Naive thymus-derived CD4-positive, alpha-beta T cell (primary cell): ENCODE results near the gene PDSS2. TPM values are rescaled to one million over a fixed set of nuclear protein-coding genes. Genes with fewer than 3 reads are reported as not detected.

Experiments used
- ATAC-seq: fragments of 150-1000 bp; cut with Tn5 transposase; 2 replicates; pipeline ENCODE4 v1.10.0; 2021; ENCODE audit warnings: mild to moderate bottlenecking, moderate library complexity
- CTCF ChIA-PET: fragments of 350-600 bp; sonication (Branson Sonifier 250); formaldehyde crosslinking; loops from one replicate; lab custom pipeline; 2021; ENCODE audit warnings: antibody characterized with exemption; lab: Charles Lee
- POLR2A ChIA-PET: fragments of 350-600 bp; sonication (Branson Sonifier 250); formaldehyde crosslinking; loops from one replicate; lab custom pipeline; 2021; ENCODE audit warnings: antibody characterized with exemption, inconsistent platforms; lab: Charles Lee
- DNase-seq, 9 donors: peaks; one replicate each; pipeline versions ENCODE4 v3.0.0 to v3.0.0-alpha.2; 2020 to 2022; ENCODE audit warnings: mixed read lengths in 1 of 9
- H3K27ac ChIP-seq: one replicate; pipeline ENCODE4 v1.7.0; 2013; ENCODE audit warnings: mild to moderate bottlenecking, low read depth, low read length, moderate library complexity
- H3K27me3 ChIP-seq, 2 donors: one replicate each; pipeline ENCODE4 v1.7.0; 2013; ENCODE audit warnings: low read length in 2 of 2, mild to moderate bottlenecking in 2 of 2, moderate library complexity in 2 of 2; ENCODE audit not compliant: control insufficient read depth in 2 of 2, insufficient read depth in 2 of 2
- H3K36me3 ChIP-seq, 3 experiments: 1 replicate in 2 of 3; 2 replicates in 1 of 3; pipeline ENCODE4 v1.7.0; 2013; ENCODE audit warnings: low read length in 3 of 3, mild to moderate bottlenecking in 3 of 3, moderate library complexity in 1 of 3; ENCODE audit not compliant: insufficient read depth in 3 of 3, control insufficient read depth in 2 of 3
- H3K4me1 ChIP-seq, 2 donors: one replicate each; pipeline ENCODE4 v1.7.0; 2013; ENCODE audit warnings: low read length in 2 of 2, mild to moderate bottlenecking in 2 of 2, moderate library complexity in 1 of 2; ENCODE audit not compliant: control insufficient read depth in 2 of 2, insufficient read depth in 2 of 2
- H3K4me3 ChIP-seq: 2 replicates; pipeline ENCODE4 v1.7.0; 2013; ENCODE audit warnings: mild to moderate bottlenecking, low read length
- H3K9me3 ChIP-seq, 3 experiments: 1 replicate in 2 of 3; 2 replicates in 1 of 3; pipeline ENCODE4 v1.7.0; 2013; ENCODE audit warnings: low read length in 3 of 3; ENCODE audit not compliant: control insufficient read depth in 2 of 3
- H3K27ac Mint-ChIP-seq, 9 donors: one replicate each; pipeline ENCODE4 v1.8.0; 2020 to 2022; ENCODE audit warnings: mixed read lengths in 9 of 9, mild to moderate bottlenecking in 8 of 9, moderate library complexity in 5 of 9, inconsistent platforms in 2 of 9
- H3K27me3 Mint-ChIP-seq, 5 donors: one replicate each; pipeline ENCODE4 v1.8.0; 2021 to 2022; ENCODE audit warnings: mixed read lengths in 5 of 5, mild to moderate bottlenecking in 1 of 5
- H3K36me3 Mint-ChIP-seq, 5 donors: one replicate each; pipeline ENCODE4 v1.8.0; 2020 to 2022; ENCODE audit warnings: mixed read lengths in 5 of 5, mild to moderate bottlenecking in 3 of 5, inconsistent platforms in 1 of 5
- H3K4me1 Mint-ChIP-seq, 7 donors: one replicate each; pipeline ENCODE4 v1.8.0; 2020 to 2022; ENCODE audit warnings: mixed read lengths in 7 of 7, mild to moderate bottlenecking in 3 of 7, inconsistent platforms in 1 of 7
- H3K4me3 Mint-ChIP-seq, 10 donors: one replicate each; pipeline ENCODE4 v1.8.0; 2020 to 2022; ENCODE audit warnings: mild to moderate bottlenecking in 10 of 10, mixed read lengths in 10 of 10, moderate library complexity in 6 of 10, inconsistent platforms in 2 of 10
- H3K9me3 Mint-ChIP-seq, 11 donors: one replicate each; pipeline ENCODE4 v1.8.0; 2020 to 2022; ENCODE audit warnings: mixed read lengths in 11 of 11, mild to moderate bottlenecking in 4 of 11, inconsistent platforms in 1 of 11, moderate library complexity in 1 of 11
- intact Hi-C, 2 donors: fragments of 100-400 bp; cut with micrococcal nuclease; formaldehyde crosslinking; loops; one replicate each; pipeline ENCODE4 v1.15.1; 2023
- polyA plus RNA-seq, 2 donors: library from polyadenylated mRNA; unstranded; fragments of 300-500 nt; fragmentation: Illumina TruSeq; gene quantifications; one replicate each; pipeline ENCODE4 v1.2.3, GENCODE V29; 2021
- total RNA-seq, 6 experiments: library from RNA in 5 of 6; stranded (reverse) in 5 of 6; gene quantifications; 1 replicate in 5 of 6; 2 replicates in 1 of 6; pipeline ENCODE4 v1.2.3 and lab custom pipeline; 2021 to 2026

PDSS2 gene
- total and polyA plus RNA-seq, 7 experiments from 2014 or later, result 12.0 to 16.6 (median 12.4) TPM

GRCh38 chr6:107114926-107115694 is 344.3 kb downstream of the PDSS2 start, which contains the start of gene BEND3:
Gene BEND3 (minus strand): TSS chr6:107115515. CDS start chr6:107099285, 16,230 bp downstream.
- ChIA-PET POLR2A (interaction anchor here (0.5 kb wide), 1 partner anchor 837 kb away, joined by 3 read pairs; no protein-coding TSS in a partner anchor), CTCF (interaction anchor here (0.7 to 1.0 kb wide), 2 partner anchors 11 to 85 kb away, joined by 3 read pairs; no protein-coding TSS in a partner anchor)
- Histone ChIP-seq H3K36me3 (no peaks in the 10 kb centered on the region), H3K9me3 (no peaks in the 10 kb centered on the region), H3K4me1 (peaks cover 14% of the 10 kb centered on the region in 2 donors), H3K27ac (no peak within 1 kb of the TSS), H3K27me3 (no peaks in the 10 kb centered on the region), H3K4me3 (peak within 1 kb of the TSS; percentile 63)
- H3K36me3 Mint-ChIP-seq, result no peaks in the 10 kb centered on the region
- intact Hi-C loops, result loop anchor here (1.0 to 10.0 kb wide), 13 partner anchors 54 to 1150 kb away; partner anchors contain the start of genes MTRES1 (in 2 of the 2), ATG5 (in 1 of the 2), PDSS2 (in 1 of the 2) and QRSL1 (in 1 of the 2)
- peak within 1 kb of the TSS; percentile 78 to 90 (median 86) for H3K4me3 Mint-ChIP-seq
- peaks cover 8 to 21% (median 18%) of the 10 kb centered on the region in 7 donors for H3K4me1 Mint-ChIP-seq
- peaks cover 0 to 22% (median 7%) of the 10 kb centered on the region in 5 donors for H3K27me3 Mint-ChIP-seq
- H3K27ac Mint-ChIP-seq, result peak within 1 kb of the TSS in 3 of 9 donors; percentile 24 to 73 (median 63)
- H3K9me3 Mint-ChIP-seq, result peaks cover 0 to 2% (median 0%) of the 10 kb centered on the region in 11 donors
- DNase-seq (peak; percentile 4 to 58 (median 35)), ATAC-seq (peak; percentile 38)

GRCh38 chr6:107114213-107114925 is 345.0 kb downstream of the PDSS2 start:
- Mint-ChIP-seq H3K36me3 (no peaks in the 10 kb centered on the region), H3K9me3 (peaks cover 0 to 2% (median 0%) of the 10 kb centered on the region in 11 donors), H3K4me3 (peak overlapping the region; percentile 71 to 88 (median 85)), H3K27me3 (peaks cover 0 to 22% (median 7%) of the 10 kb centered on the region in 5 donors), H3K27ac (peak overlapping the region in 5 of 9 donors; percentile 49 to 77 (median 63)), H3K4me1 (peaks cover 8 to 21% (median 18%) of the 10 kb centered on the region in 7 donors)
- no peak overlapping the region for H3K27ac ChIP-seq
- ChIA-PET POLR2A (no interaction called here), CTCF (interaction anchor here (0.8 kb wide), 1 partner anchor 14 kb away, joined by 3 read pairs; no protein-coding TSS in a partner anchor)
- no peaks in the 10 kb centered on the region for H3K9me3 ChIP-seq
- intact Hi-C loops, result loop anchor here (1.0 to 10.0 kb wide), 11 partner anchors 54 to 1150 kb away; partner anchors contain the start of genes MTRES1 (in 2 of the 2), ATG5 (in 1 of the 2), QRSL1 (in 1 of the 2) and RTN4IP1 (in 1 of the 2)
- peak overlapping the region; percentile 32 for H3K4me3 ChIP-seq
- no peaks in the 10 kb centered on the region for H3K27me3 ChIP-seq
- peaks cover 14% of the 10 kb centered on the region in 2 donors for H3K4me1 ChIP-seq
- peak; percentile 88 for ATAC-seq
- H3K36me3 ChIP-seq, result no peaks in the 10 kb centered on the region
- DNase-seq, result peak; percentile 39 to 85 (median 67)

GRCh38 chr6:107110200-107110599 is 349.2 kb downstream of the PDSS2 start:
- no peak overlapping the region for H3K27ac ChIP-seq
- H3K4me3 ChIP-seq, result no peak overlapping the region
- H3K27me3 ChIP-seq, result no peaks in the 10 kb centered on the region
- no peaks in the 10 kb centered on the region for H3K36me3 ChIP-seq
- H3K4me1 ChIP-seq, result peaks cover 4 to 8% of the 10 kb centered on the region in 2 donors
- no peaks in the 10 kb centered on the region for H3K9me3 ChIP-seq
- Mint-ChIP-seq H3K27me3 (no peaks in the 10 kb centered on the region), H3K36me3 (no peaks in the 10 kb centered on the region), H3K4me1 (peaks cover 0 to 10% (median 8%) of the 10 kb centered on the region in 7 donors), H3K4me3 (no peak overlapping the region), H3K9me3 (peaks cover 0 to 2% (median 0%) of the 10 kb centered on the region in 11 donors), H3K27ac (no peak overlapping the region)
- ATAC-seq, result no peak
- ChIA-PET POLR2A (no interaction called here), CTCF (interaction anchor here (0.6 kb wide), 1 partner anchor 1396 kb away, joined by 6 read pairs; no protein-coding TSS in a partner anchor)
- no peak for DNase-seq
- intact Hi-C loops, result loop anchor here (10.0 kb wide), 6 partner anchors 585 to 1155 kb away; partner anchors contain the start of genes ATG5 (in 1 of the 2) and SNX3 (in 1 of the 2)

GRCh38 chr6:107108201-107108890 is 351.0 kb downstream of the PDSS2 start:
- Histone ChIP-seq H3K9me3 (no peaks in the 10 kb centered on the region), H3K27ac (no peak overlapping the region), H3K36me3 (no peaks in the 10 kb centered on the region), H3K27me3 (no peaks in the 10 kb centered on the region), H3K4me1 (no peaks in the 10 kb centered on the region), H3K4me3 (no peak overlapping the region)
- H3K4me3 Mint-ChIP-seq, result no peak overlapping the region
- DNase-seq (no peak), ATAC-seq (no peak)
- H3K4me1 Mint-ChIP-seq, result peaks cover 0 to 3% (median under 1%) of the 10 kb centered on the region in 7 donors
- POLR2A ChIA-PET, result no interaction called here
- CTCF ChIA-PET, result no interaction called here
- no peak overlapping the region for H3K27ac Mint-ChIP-seq
- H3K9me3 Mint-ChIP-seq, result no peaks in the 10 kb centered on the region
- intact Hi-C loops, result no loop called here
- H3K27me3 Mint-ChIP-seq, result no peaks in the 10 kb centered on the region
- H3K36me3 Mint-ChIP-seq, result no peaks in the 10 kb centered on the region

- ATAC-seq (no peak), DNase-seq (no peak)
- Mint-ChIP-seq H3K4me3 (no peak overlapping the region), H3K27me3 (no peaks in the 10 kb centered on the region), H3K9me3 (no peaks in the 10 kb centered on the region), H3K36me3 (no peaks in the 10 kb centered on the region), H3K4me1 (no peaks in the 10 kb centered on the region), H3K27ac (no peak overlapping the region)
- no peaks in the 10 kb centered on the region for H3K27me3 ChIP-seq
- no peaks in the 10 kb centered on the region for H3K4me1 ChIP-seq
- H3K27ac ChIP-seq, result no peak overlapping the region
- ChIA-PET CTCF (no interaction called here), POLR2A (no interaction called here)
- H3K36me3 ChIP-seq, result no peaks in the 10 kb centered on the region
- intact Hi-C loops, result no loop called here
- no peaks in the 10 kb centered on the region for H3K9me3 ChIP-seq
- no peak overlapping the region for H3K4me3 ChIP-seq
Observed at GRCh38 chr6:107107791-107108190, 351.6 kb downstream of the PDSS2 start.

- H3K4me3 ChIP-seq, result no peak overlapping the region
- H3K4me1 ChIP-seq, result no peaks in the 10 kb centered on the region
- Mint-ChIP-seq H3K27me3 (no peaks in the 10 kb centered on the region), H3K4me3 (no peak overlapping the region), H3K4me1 (no peaks in the 10 kb centered on the region), H3K9me3 (no peaks in the 10 kb centered on the region), H3K27ac (no peak overlapping the region), H3K36me3 (no peaks in the 10 kb centered on the region)
- no peaks in the 10 kb centered on the region for H3K9me3 ChIP-seq
- CTCF ChIA-PET, result no interaction called here
- no peaks in the 10 kb centered on the region for H3K27me3 ChIP-seq
- ATAC-seq (no peak), DNase-seq (no peak)
- intact Hi-C loops, result no loop called here
- H3K36me3 ChIP-seq, result no peaks in the 10 kb centered on the region
- no peak overlapping the region for H3K27ac ChIP-seq
- POLR2A ChIA-PET, result interaction anchor here (0.7 kb wide), 1 partner anchor 10 kb away, joined by 4 read pairs; no protein-coding TSS in a partner anchor
Observed at GRCh38 chr6:107106165-107106564, 353.2 kb downstream of the PDSS2 start.
